GM23338 (cell line): ENCODE data around the gene NFE2L3.

Experiments used
- EZH2 ChIP-seq: fragments of 200-600 bp; sonication (generic); IDR thresholded peaks from one replicate; pipeline ENCODE4 v1.8.0; 2017; ENCODE audit warnings: antibody characterized with exemption, mild to moderate bottlenecking, low read depth; ENCODE audit not compliant: unreplicated experiment
- EZH2phosphoT487 ChIP-seq: fragments of 200-600 bp; sonication (generic); IDR thresholded peaks from one replicate; pipeline ENCODE4 v1.8.1; 2018; ENCODE audit warnings: antibody characterized with exemption; ENCODE audit not compliant: unreplicated experiment
- POLR2AphosphoS5 ChIP-seq: IDR thresholded peaks from 2 replicates; pipeline ENCODE4 v1.6.1; 2016; ENCODE audit warnings: antibody characterized with exemption, low read depth
- STAT1 ChIP-seq: IDR thresholded peaks from one replicate; pipeline ENCODE4 v1.6.1; 2016; ENCODE audit warnings: antibody characterized with exemption; ENCODE audit not compliant: unreplicated experiment
- TF ChIP-seq, protein P1 (sequence below), 2 experiments: fragments of 200-600 bp in 1 of 2; sonication (generic) in 1 of 2; conservative IDR thresholded peaks; 2 replicates each; pipeline versions ENCODE4 v1.5.1 to v1.6.1; 2016 to 2017; ENCODE audit warnings: antibody characterized with exemption in 2 of 2, low read depth in 2 of 2, mild to moderate bottlenecking in 2 of 2, moderate library complexity in 1 of 2
- TF ChIP-seq, protein P2 (sequence below): IDR thresholded peaks from 2 replicates; pipeline ENCODE4 v1.6.1; 2016; ENCODE audit warnings: antibody characterized with exemption
- TF ChIP-seq, protein P3 (sequence below): IDR thresholded peaks from one replicate; pipeline ENCODE4 v1.6.1; 2018; ENCODE audit warnings: antibody characterized with exemption; ENCODE audit not compliant: unreplicated experiment

DNA sequence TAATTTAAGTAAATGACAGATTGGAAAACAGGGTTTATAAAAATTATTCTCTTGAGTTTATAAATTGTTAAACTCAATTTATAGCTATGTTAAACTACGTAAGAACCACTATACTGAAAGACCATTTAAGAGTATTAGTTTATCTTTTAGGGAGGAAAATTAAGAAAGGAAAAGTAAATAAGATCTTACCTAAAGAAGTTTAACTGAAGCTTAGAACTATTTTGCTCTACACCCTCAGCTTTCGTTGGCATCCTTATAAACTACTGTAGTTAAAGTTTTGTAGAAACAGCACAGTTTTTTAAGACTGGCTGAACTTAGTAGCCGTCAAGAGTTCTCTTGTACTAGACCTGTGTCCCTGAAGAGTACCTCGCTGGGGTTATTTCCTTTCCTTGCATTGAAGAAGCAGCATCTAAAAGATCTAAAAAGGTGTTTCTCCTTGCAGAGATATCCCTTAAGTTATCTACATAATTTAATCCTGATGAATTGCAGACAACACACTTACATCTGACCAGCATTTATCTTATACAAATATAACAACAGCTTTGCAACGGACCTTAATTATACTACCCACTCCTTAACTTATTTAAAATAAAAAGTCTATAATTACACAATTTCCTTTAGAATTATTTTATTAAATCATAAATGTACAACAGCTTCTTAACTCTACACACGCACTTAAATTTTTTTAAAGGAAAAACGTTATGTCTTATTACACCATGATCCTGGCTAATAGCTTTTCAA lies 39.4 kb downstream of the NFE2L3 start:
- TF ChIP-seq POLR2AphosphoS5 (no peak; the same call in 1 of the 2 replicates), EZH2phosphoT487 (no peak), EZH2 (no peak), STAT1 (no peak)
- TF ChIP-seq, protein P1, sequence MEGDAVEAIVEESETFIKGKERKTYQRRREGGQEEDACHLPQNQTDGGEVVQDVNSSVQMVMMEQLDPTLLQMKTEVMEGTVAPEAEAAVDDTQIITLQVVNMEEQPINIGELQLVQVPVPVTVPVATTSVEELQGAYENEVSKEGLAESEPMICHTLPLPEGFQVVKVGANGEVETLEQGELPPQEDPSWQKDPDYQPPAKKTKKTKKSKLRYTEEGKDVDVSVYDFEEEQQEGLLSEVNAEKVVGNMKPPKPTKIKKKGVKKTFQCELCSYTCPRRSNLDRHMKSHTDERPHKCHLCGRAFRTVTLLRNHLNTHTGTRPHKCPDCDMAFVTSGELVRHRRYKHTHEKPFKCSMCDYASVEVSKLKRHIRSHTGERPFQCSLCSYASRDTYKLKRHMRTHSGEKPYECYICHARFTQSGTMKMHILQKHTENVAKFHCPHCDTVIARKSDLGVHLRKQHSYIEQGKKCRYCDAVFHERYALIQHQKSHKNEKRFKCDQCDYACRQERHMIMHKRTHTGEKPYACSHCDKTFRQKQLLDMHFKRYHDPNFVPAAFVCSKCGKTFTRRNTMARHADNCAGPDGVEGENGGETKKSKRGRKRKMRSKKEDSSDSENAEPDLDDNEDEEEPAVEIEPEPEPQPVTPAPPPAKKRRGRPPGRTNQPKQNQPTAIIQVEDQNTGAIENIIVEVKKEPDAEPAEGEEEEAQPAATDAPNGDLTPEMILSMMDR (conservative IDR thresholded peaks at IDR 0.05; ENCODE audit: low read depth in 2 of 2): no peak
- TF ChIP-seq, protein P2, sequence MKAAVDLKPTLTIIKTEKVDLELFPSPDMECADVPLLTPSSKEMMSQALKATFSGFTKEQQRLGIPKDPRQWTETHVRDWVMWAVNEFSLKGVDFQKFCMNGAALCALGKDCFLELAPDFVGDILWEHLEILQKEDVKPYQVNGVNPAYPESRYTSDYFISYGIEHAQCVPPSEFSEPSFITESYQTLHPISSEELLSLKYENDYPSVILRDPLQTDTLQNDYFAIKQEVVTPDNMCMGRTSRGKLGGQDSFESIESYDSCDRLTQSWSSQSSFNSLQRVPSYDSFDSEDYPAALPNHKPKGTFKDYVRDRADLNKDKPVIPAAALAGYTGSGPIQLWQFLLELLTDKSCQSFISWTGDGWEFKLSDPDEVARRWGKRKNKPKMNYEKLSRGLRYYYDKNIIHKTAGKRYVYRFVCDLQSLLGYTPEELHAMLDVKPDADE: no peak
- TF ChIP-seq, protein P3, sequence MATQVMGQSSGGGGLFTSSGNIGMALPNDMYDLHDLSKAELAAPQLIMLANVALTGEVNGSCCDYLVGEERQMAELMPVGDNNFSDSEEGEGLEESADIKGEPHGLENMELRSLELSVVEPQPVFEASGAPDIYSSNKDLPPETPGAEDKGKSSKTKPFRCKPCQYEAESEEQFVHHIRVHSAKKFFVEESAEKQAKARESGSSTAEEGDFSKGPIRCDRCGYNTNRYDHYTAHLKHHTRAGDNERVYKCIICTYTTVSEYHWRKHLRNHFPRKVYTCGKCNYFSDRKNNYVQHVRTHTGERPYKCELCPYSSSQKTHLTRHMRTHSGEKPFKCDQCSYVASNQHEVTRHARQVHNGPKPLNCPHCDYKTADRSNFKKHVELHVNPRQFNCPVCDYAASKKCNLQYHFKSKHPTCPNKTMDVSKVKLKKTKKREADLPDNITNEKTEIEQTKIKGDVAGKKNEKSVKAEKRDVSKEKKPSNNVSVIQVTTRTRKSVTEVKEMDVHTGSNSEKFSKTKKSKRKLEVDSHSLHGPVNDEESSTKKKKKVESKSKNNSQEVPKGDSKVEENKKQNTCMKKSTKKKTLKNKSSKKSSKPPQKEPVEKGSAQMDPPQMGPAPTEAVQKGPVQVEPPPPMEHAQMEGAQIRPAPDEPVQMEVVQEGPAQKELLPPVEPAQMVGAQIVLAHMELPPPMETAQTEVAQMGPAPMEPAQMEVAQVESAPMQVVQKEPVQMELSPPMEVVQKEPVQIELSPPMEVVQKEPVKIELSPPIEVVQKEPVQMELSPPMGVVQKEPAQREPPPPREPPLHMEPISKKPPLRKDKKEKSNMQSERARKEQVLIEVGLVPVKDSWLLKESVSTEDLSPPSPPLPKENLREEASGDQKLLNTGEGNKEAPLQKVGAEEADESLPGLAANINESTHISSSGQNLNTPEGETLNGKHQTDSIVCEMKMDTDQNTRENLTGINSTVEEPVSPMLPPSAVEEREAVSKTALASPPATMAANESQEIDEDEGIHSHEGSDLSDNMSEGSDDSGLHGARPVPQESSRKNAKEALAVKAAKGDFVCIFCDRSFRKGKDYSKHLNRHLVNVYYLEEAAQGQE: no peak
